Endothelial cell of umbilical vein (primary cell): ENCODE results near the gene LRP3. TPM values are rescaled to one million over a fixed set of nuclear protein-coding genes. Genes with fewer than 3 reads are reported as not detected.

Source experiments
- BruUV-seq: library from RNA; stranded (reverse); fragments of 400-500 nt; replicated peaks from 2 replicates; lab custom pipeline; 2021; lab: Mats Ljungman, UMichigan
- CTCF ChIA-PET: fragments of 300-600, 350-600 bp; sonication (Branson Sonifier 250); formaldehyde crosslinking; loops from one replicate; lab custom pipeline; 2021; ENCODE audit warnings: antibody characterized with exemption, inconsistent platforms; lab: Charles Lee
- POLR2A ChIA-PET: fragments of 300-600, 350-600 bp; sonication (Branson Sonifier 250); formaldehyde crosslinking; loops from one replicate; lab custom pipeline; 2021; ENCODE audit warnings: antibody characterized with exemption, inconsistent platforms; lab: Charles Lee
- DNase-seq: peaks from one replicate; pipeline ENCODE4 v3.0.0-alpha.2; 2011; ENCODE audit warnings: low read depth, low spot score
- FAIRE-seq: peaks from 2 replicates; lab custom pipeline; 2011; peaks lifted over from hg19 to GRCh38; lab: Jason Lieb, UNC
- H2AFZ ChIP-seq: 2 replicates; pipeline ENCODE4 v1.6.0; 2012; ENCODE audit warnings: low read depth, low read length, control low read depth, inconsistent platforms
- H3K27ac ChIP-seq: 2 replicates; pipeline ENCODE4 v1.5.1; 2011; ENCODE audit warnings: low read depth, mild to moderate bottlenecking, control low read depth, low read length, moderate library complexity; ENCODE audit not compliant: insufficient read depth
- H3K27me3 ChIP-seq, 2 experiments: 2 replicates each; pipeline versions ENCODE4 v1.6.0 to v1.6.1; 2011; ENCODE audit warnings: low read length in 2 of 2, mixed read lengths in 1 of 2; ENCODE audit not compliant: control insufficient read depth in 2 of 2, insufficient read depth in 2 of 2
- H3K36me3 ChIP-seq, 2 experiments: 2 replicates in 1 of 2; 3 replicates in 1 of 2; pipeline ENCODE4 v1.5.1; 2011; ENCODE audit warnings: low read length in 2 of 2, mild to moderate bottlenecking in 1 of 2, moderate library complexity in 1 of 2; ENCODE audit not compliant: control insufficient read depth in 2 of 2, insufficient read depth in 2 of 2; ENCODE audit errors: extremely low read depth in 1 of 2
- H3K4me1 ChIP-seq: 3 replicates; pipeline ENCODE4 v1.5.1; 2011; ENCODE audit warnings: mild to moderate bottlenecking, low read length; ENCODE audit not compliant: control insufficient read depth, insufficient read depth; ENCODE audit errors: extremely low read depth
- H3K4me2 ChIP-seq: 2 replicates; pipeline ENCODE4 v1.6.1; 2011; ENCODE audit warnings: low read length, control low read depth, mixed read lengths; ENCODE audit not compliant: insufficient read depth
- H3K4me3 ChIP-seq, 3 experiments: fragments of 200-600 bp in 1 of 3; sonication (generic), shearing (Covaris generic) in 1 of 3; replicated peaks in 1 of 3; 2 replicates each; pipeline ENCODE4 v1.5.1; 2011 to 2016; ENCODE audit warnings: control low read depth in 3 of 3, low read length in 3 of 3, mild to moderate bottlenecking in 2 of 3, inconsistent platforms in 1 of 3, low read depth in 1 of 3, moderate library complexity in 1 of 3; ENCODE audit not compliant: insufficient read depth in 1 of 3
- H3K79me2 ChIP-seq: 2 replicates; pipeline ENCODE4 v1.6.0; 2012; ENCODE audit warnings: low read length, inconsistent platforms; ENCODE audit not compliant: control insufficient read depth, insufficient read depth
- H3K9ac ChIP-seq: replicated peaks from 2 replicates; pipeline ENCODE3; 2011; ENCODE audit warnings: low read length, control low read depth; ENCODE audit not compliant: insufficient read depth; ENCODE audit errors: extremely low read depth
- H3K9me1 ChIP-seq: replicated peaks from 3 replicates; pipeline ENCODE4 v1.6.0; 2011; ENCODE audit warnings: mild to moderate bottlenecking, low read length; ENCODE audit not compliant: control insufficient read depth, insufficient read depth; ENCODE audit errors: extremely low read depth
- H3K9me3 ChIP-seq: replicated peaks from 2 replicates; pipeline ENCODE4 v1.5.1; 2012; ENCODE audit warnings: low read length, inconsistent platforms; ENCODE audit not compliant: control insufficient read depth, insufficient read depth
- H4K20me1 ChIP-seq: replicated peaks from 2 replicates; pipeline ENCODE3; 2011; ENCODE audit warnings: mild to moderate bottlenecking, low read length; ENCODE audit not compliant: control insufficient read depth, insufficient read depth; ENCODE audit errors: extremely low read depth
- EZH2 ChIP-seq: IDR thresholded peaks from 2 replicates; pipeline ENCODE4 v1.6.1; 2012; ENCODE audit warnings: borderline replicate concordance, low read depth, mild to moderate bottlenecking, moderate library complexity, low read length, inconsistent platforms; ENCODE audit not compliant: severe bottlenecking
- JUN ChIP-seq: IDR thresholded peaks from 2 replicates; pipeline ENCODE4 v1.6.1; 2011; ENCODE audit warnings: borderline replicate concordance, low read depth; ENCODE audit not compliant: insufficient read length, insufficient read depth
- MYC ChIP-seq: IDR thresholded peaks from one replicate; pipeline ENCODE4 v1.6.1; 2011; ENCODE audit warnings: mild to moderate bottlenecking, low read depth, low read length
- dilution Hi-C: fragments of 300-500 bp; cut with MboI; formaldehyde crosslinking; loops from one replicate; pipeline ENCODE4 v1.15.0; 2019; ENCODE audit warnings: low sequenced_read_pairs; ENCODE audit not compliant: extremely low pct_ligation_motif_present
- intact Hi-C: fragments of 100-400 bp; cut with micrococcal nuclease; formaldehyde crosslinking; loops from one replicate; pipeline ENCODE4 v1.10.0; 2022
- polyA plus RNA-seq, 4 experiments: library from polyadenylated mRNA; depleted of rRNA in 3 of 4; stranded (reverse) in 3 of 4; unstranded in 1 of 4; fragments of >200 nt; gene quantifications; 2 replicates each; pipeline versions ENCODE4 v1.2.1 to v1.2.3, GENCODE V29; 2011 to 2012; ENCODE audit warnings: missing spikeins in 1 of 4
- total RNA-seq: library from RNA; stranded (reverse); gene quantifications from 2 replicates; pipeline ENCODE4 v1.2.3, GENCODE V29; 2021
- TF ChIP-seq, protein P1 (sequence below), 2 donors: IDR thresholded peaks; 1 replicate in 1 of 2; 2 replicates in 1 of 2; pipeline ENCODE4 v1.5.1; 2011; ENCODE audit warnings: low read length in 2 of 2, mild to moderate bottlenecking in 2 of 2, moderate library complexity in 2 of 2, control low read depth in 1 of 2, inconsistent platforms in 1 of 2, low read depth in 1 of 2; ENCODE audit not compliant: insufficient read depth in 1 of 2; ENCODE audit errors: extremely low read depth in 1 of 2

The LRP3 gene
- total and polyA plus RNA-seq, 2 donors (not counting 3 experiments of a cell fraction or from before 2014, with no cell fraction given): 14.3 to 19.4 TPM

DNA sequence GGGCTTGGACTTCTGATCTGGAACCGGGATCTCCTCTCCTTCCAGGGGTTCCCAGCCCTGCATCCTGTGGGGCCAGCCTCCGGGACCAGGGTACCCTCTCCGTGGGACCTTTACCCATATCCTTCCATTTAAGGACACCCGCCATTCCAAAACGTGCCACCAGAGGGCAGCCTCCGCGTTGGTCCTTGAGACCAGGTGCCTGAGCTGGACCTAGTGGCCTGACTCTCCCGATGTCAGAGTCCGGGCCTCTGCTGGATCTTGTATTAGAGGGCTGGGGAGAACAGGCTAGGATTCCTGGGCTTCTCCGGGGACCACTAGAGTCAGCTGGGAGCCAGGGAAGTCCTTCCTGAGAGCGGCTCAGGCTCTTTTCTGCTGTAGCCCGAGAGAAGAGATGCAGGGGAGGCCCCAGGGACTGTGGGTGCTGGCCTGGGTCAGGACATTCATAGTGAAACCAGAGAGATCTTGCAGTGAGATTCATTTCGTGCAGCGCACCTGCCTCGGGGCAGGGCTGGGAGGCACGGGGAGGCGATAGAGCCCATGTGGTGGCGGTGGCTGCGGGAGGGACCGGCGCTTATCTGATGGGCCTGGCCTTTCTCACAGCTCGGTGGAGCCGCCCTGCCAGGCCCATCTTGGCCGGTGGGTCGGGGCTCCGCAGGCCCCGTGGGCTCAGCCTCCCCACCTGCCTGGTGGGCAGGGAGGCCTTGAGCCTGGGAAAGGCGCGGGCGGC, 41.3 kb downstream of the LRP3 start:
- Histone ChIP-seq H3K27me3 (no peaks in the 10 kb centered on the region), H4K20me1 (no peaks in the 10 kb centered on the region), H3K9ac (no peak overlapping the region), H3K27ac (no peak overlapping the region), H3K4me3 (no peak overlapping the region), H3K9me1 (no peaks in the 10 kb centered on the region), H3K79me2 (no peaks in the 10 kb centered on the region), H2AFZ (no peak overlapping the region), H3K4me2 (no peak overlapping the region), H3K4me1 (no peaks in the 10 kb centered on the region), H3K9me3 (no peaks in the 10 kb centered on the region), H3K36me3 (no peaks in the 10 kb centered on the region)
- POLR2A ChIA-PET: interaction anchor here (0.7 kb wide), 1 partner anchor 89 kb away, joined by 3 read pairs; no protein-coding TSS in a partner anchor
- dilution Hi-C loops: no loop called here
- BruUV-seq: no TSS peak
- DNase-seq (peak; percentile 57), FAIRE-seq (peak; percentile 94)
- CTCF ChIA-PET: interaction anchor here (0.6 to 9.5 kb wide), 41 partner anchors 8 to 763 kb away, joined by 3 to 181 read pairs (median 4); partner anchors contain the start of genes CEBPA, CEBPG and SLC7A10
- TF ChIP-seq, protein P1, sequence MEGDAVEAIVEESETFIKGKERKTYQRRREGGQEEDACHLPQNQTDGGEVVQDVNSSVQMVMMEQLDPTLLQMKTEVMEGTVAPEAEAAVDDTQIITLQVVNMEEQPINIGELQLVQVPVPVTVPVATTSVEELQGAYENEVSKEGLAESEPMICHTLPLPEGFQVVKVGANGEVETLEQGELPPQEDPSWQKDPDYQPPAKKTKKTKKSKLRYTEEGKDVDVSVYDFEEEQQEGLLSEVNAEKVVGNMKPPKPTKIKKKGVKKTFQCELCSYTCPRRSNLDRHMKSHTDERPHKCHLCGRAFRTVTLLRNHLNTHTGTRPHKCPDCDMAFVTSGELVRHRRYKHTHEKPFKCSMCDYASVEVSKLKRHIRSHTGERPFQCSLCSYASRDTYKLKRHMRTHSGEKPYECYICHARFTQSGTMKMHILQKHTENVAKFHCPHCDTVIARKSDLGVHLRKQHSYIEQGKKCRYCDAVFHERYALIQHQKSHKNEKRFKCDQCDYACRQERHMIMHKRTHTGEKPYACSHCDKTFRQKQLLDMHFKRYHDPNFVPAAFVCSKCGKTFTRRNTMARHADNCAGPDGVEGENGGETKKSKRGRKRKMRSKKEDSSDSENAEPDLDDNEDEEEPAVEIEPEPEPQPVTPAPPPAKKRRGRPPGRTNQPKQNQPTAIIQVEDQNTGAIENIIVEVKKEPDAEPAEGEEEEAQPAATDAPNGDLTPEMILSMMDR (IDR thresholded peaks at IDR 0.05; ENCODE audit: extremely low read depth in 1 of 2, insufficient read depth in 1 of 2, low read depth in 1 of 2, low read length in 2 of 2): peak; percentile 84 to 89
- TF ChIP-seq JUN: no peak
- no peak for TF ChIP-seq MYC
- intact Hi-C loops: loop anchor here (1.0 to 2.0 kb wide), 3 partner anchors 67 to 536 kb away; partner anchors contain the start of gene CEBPA

DNA sequence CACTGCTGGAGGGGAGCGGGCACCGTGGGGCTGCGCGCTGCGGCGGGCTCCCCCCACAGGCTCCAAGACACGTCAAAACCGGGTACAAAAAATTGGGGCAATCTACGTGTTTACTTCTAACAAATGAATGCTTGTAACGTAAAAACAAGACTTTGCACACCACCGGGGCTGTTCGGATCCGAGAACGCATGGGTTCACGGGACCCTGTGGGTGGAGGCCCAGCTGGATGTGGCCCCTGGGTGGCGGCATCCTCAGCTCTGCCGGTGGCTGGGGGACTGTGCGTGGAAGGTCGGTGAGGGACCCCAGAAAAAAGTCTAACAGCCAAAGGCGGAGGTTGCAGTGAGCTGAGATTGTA, 41.8 kb downstream of the LRP3 start:
- BruUV-seq: no TSS peak
- H4K20me1 ChIP-seq: no peaks in the 10 kb centered on the region
- no peak for FAIRE-seq
- H3K79me2 ChIP-seq: no peaks in the 10 kb centered on the region
- no peak overlapping the region for H2AFZ ChIP-seq
- no peak for DNase-seq
- TF ChIP-seq EZH2: no peak
- POLR2A ChIA-PET: no interaction called here
- no peak overlapping the region for H3K9ac ChIP-seq
- H3K4me3 ChIP-seq: no peak overlapping the region
- no peaks in the 10 kb centered on the region for H3K4me1 ChIP-seq
- CTCF ChIA-PET: interaction anchor here (0.8 to 9.5 kb wide), 17 partner anchors 9 to 542 kb away, joined by 3 to 181 read pairs (median 5); partner anchors contain the start of gene CEBPA
- H3K9me3 ChIP-seq: no peaks in the 10 kb centered on the region
- no peaks in the 10 kb centered on the region for H3K36me3 ChIP-seq
- H3K27me3 ChIP-seq: no peaks in the 10 kb centered on the region
- no peaks in the 10 kb centered on the region for H3K9me1 ChIP-seq
- no peak overlapping the region for H3K4me2 ChIP-seq
- dilution Hi-C loops (no loop called here), intact Hi-C loops (loop anchor here (1.0 to 2.0 kb wide), 3 partner anchors 67 to 535 kb away; partner anchors contain the start of gene CEBPA)
- no peak overlapping the region for H3K27ac ChIP-seq
